ENCODE data around the gene SPAG6. TPM values are rescaled to one million over a fixed set of nuclear protein-coding genes. Genes with fewer than 3 reads are reported as not detected.

Gene SPAG6
- total and polyA plus RNA-seq, 8 donors: 0.08 to 1.3 (median 0.41) TPM; not detected in 1

- peak in 1 of 4 donors; percentile 10 for TF ChIP-seq CTCF (IDR thresholded peaks at IDR 0.05)
- Histone ChIP-seq H3K4me3 (peak overlapping the region; percentile 29 to 53 (median 34)), H3K27me3 (peaks cover 4 to 59% (median 25%) of the 10 kb centered on the region in 4 donors), H3K36me3 (no peaks in the 10 kb centered on the region), H3K9me3 (no peaks in the 10 kb centered on the region), H3K4me1 (peaks cover 0 to 17% (median 4%) of the 10 kb centered on the region in 3 donors), H3K27ac (no peak overlapping the region)
- no peak for FAIRE-seq
- ATAC-seq: peak; percentile 39 to 69 (median 67)
- peak; percentile 26 to 68 (median 46) for DNase-seq
- intact Hi-C loops (cut with DNase I): no loop called here
- WGBS, 2 donors: 5 to 6% methylated on average over 62 to 71 of the region's 71 CpGs
These were observed 9.9 kb upstream of the SPAG6 start for GRCh38 chr10:22335173-22335933.

GRCh38 chr10:22338185-22338900, 7.0 kb upstream of the SPAG6 start:
- Histone ChIP-seq H3K9me3 (no peaks in the 10 kb centered on the region), H3K4me1 (peaks cover 0 to 21% (median 4%) of the 10 kb centered on the region in 3 donors), H3K27ac (no peak overlapping the region), H3K36me3 (no peaks in the 10 kb centered on the region), H3K27me3 (peaks cover 4 to 78% (median 38%) of the 10 kb centered on the region in 4 donors), H3K4me3 (no peak overlapping the region)
- ATAC-seq (no peak), DNase-seq (no peak), FAIRE-seq (no peak)
- intact Hi-C loops (cut with DNase I): no loop called here
- TF ChIP-seq CTCF (IDR thresholded peaks at IDR 0.05): no peak
- WGBS, 2 donors: 25 to 30% methylated on average over 9 of the region's 9 CpGs

- peaks cover 0 to 21% (median 4%) of the 10 kb centered on the region in 3 donors for H3K4me1 ChIP-seq
- TF ChIP-seq CTCF (IDR thresholded peaks at IDR 0.05): no peak
- no peak overlapping the region for H3K4me3 ChIP-seq
- FAIRE-seq (no peak), DNase-seq (no peak), ATAC-seq (no peak)
- peaks cover 4 to 78% (median 43%) of the 10 kb centered on the region in 4 donors for H3K27me3 ChIP-seq
- no peaks in the 10 kb centered on the region for H3K36me3 ChIP-seq
- no peak overlapping the region for H3K27ac ChIP-seq
- no peaks in the 10 kb centered on the region for H3K9me3 ChIP-seq
- intact Hi-C loops (cut with DNase I): no loop called here
These were observed 6.4 kb upstream of the SPAG6 start for GRCh38 chr10:22338931-22339330.

- peaks cover 4 to 78% (median 51%) of the 10 kb centered on the region in 4 donors for H3K27me3 ChIP-seq
- H3K4me1 ChIP-seq: peaks cover 0 to 21% (median 4%) of the 10 kb centered on the region in 3 donors
- H3K36me3 ChIP-seq: no peaks in the 10 kb centered on the region
- 0 to 2% methylated on average over 13 of the region's 13 CpGs for WGBS, 2 donors
- H3K27ac ChIP-seq: peak overlapping the region; percentile 92 to 98 (median 94)
- peak in 1 of 4 donors; percentile 1 for ATAC-seq
- H3K4me3 ChIP-seq: peak overlapping the region; percentile 73 to 90 (median 82)
- FAIRE-seq: peak; percentile 17
- intact Hi-C loops (cut with DNase I): no loop called here
- no peaks in the 10 kb centered on the region for H3K9me3 ChIP-seq
- no peak for DNase-seq
- no peak for TF ChIP-seq CTCF (IDR thresholded peaks at IDR 0.05)
These were observed 5.5 kb upstream of the SPAG6 start for GRCh38 chr10:22339761-22340328.

All from pancreas (tissue), 10 donors.